CD4-positive, alpha-beta T cell treated with Interleukin-6 for 4 hours (primary cell): ENCODE data around the gene NCKAP5.

Experiments
- DNase-seq: peaks from one replicate; pipeline ENCODE4 v3.0.0-alpha.2; 2020; ENCODE audit warnings: mixed read lengths

NCKAP5 gene

DNA sequence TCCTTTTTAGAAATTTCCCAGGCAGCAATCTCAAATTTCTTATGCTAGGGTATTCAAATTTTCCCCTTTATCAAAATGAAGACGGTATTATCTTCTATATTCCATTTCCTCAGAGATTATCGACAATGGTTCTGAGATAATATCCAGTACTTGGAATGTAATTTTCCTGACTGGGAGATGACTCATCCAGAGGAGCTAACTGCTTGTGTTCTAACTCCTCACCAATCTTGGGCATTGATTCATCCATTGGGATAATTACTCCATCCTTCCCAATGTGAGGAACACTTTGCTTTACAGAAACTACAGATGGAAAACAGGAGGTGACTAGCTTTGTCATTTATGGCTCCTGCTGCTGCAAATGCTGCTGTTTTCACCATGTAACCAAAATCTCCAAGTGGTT lies 658.8 kb downstream of the NCKAP5 start:
- DNase-seq = no peak

DNA sequence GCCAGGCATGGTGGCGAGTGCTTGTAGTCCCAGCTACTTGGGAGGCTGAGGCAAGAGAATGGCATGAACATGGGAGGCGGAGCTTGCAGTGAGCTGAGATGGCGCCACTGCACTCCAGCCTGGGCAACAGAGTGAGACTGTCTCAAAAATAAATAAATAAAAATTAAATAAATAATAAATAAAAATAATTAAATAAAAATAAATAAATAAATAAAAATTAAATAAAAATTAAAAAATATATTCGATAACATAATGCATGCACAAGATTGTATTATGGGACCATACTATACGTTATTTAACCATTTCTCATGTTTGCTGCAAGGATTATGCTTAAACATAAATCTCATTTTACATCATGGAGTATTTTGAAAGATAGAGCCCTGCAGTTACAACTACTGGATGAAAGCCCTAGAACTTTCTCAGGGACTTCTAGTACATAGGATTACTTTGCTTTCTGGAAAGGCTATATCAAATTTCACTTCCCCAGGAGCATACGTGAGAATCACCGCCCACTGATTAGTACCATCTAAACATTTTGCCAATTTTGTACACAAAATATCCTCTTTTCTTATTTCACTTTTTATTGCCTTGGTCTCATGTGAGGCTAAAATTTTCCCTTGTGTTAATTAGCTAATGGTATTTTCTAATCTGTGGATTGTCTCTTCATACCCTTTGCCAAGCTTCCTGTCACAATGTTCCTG lies 664.0 kb downstream of the NCKAP5 start:
- no peak for DNase-seq

DNA sequence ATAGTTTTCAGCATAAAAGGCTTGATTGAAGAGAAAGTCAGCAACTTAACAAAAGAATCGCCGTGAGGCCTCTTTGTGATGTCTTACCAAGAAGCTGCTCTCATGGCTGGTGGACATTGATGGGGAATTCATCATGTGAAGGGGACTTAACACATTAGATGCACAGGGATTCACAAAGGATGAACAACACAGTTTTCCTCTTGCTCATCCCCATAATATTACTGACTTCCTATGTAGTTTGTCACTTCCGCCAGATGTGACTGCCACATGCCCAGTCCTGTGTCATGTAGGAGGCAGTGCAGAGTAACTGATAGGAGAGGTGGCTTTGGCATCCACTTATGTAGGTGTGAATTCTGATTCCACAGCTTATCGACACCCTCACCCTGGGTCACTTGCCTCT lies 665.6 kb downstream of the NCKAP5 start:
- DNase-seq = no peak

DNA sequence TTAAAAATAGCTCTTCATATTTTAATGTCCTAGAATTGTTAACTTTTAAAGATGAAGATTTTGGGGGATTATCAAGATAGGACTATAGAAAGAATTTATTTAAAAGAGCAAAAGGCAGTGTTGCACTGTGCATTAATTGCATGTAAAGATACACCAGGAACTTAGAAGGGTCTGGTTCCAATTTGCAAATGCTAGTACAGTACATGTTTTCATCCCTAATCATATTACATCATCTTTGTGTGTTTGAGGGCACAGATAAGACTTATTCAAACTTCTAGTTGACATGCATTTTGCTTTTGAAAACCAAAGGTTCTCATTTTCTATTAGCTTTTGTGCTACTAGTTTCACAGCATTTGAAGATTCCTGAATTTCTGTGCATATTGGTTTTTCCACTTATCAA lies 666.6 kb downstream of the NCKAP5 start:
- no peak for DNase-seq

DNA sequence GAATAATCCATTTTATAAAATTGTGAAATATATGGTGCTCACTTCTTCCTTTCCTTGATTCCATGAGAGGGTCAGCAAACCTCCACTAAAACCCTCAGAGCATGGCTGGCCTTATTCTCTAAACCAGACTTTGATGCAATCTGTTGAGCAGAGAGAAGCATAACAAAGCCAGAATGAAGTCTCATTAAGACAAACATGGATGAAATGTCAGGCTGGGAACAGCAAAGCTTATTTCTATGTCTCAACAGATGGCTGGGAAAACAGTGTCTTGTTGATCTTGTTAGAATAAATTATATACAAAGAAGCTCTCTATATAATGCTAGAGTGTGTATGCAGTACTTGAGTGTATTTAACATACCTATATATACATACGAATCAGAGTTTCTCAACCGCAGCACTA lies 671.2 kb downstream of the NCKAP5 start:
- no peak for DNase-seq

DNA sequence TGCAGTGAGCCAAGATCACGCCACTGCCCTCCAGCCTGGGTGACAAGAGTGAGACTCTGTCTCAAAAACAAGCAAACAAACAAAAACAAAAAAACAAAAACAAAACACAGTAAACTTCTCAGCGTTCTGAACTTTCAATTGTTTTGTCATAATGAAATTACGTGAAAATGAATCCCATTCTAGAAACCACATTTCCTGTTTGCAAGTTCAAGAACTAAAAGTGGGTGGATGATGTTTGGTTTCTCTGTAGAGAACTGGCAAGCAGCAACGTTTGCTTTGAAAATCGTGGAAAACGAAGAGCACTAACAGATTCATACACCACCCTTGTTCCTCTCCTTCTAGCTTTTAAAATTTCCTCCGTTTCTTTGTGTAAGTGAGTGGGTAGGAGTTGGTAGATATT lies 672.2 kb downstream of the NCKAP5 start:
- DNase-seq = no peak

DNA sequence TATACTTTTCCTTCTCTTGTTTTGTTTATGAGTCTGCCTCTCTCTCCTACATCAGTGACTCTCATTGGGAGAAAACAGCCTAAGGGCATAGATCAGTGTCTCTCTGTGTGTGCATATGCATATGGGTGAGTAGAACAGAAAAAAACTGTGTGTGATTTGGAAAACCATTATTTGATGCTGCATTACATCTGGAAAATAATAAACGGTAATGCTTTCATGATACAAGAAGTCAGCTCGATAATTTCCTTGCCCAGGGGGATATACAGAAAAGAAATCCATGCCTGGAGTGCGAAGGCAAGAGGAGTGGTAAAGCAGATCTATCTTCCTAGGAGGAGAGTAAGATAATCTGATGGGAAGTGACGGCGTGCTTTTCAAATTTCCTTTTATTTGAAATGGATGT lies 676.8 kb downstream of the NCKAP5 start:
- DNase-seq = no peak

DNA sequence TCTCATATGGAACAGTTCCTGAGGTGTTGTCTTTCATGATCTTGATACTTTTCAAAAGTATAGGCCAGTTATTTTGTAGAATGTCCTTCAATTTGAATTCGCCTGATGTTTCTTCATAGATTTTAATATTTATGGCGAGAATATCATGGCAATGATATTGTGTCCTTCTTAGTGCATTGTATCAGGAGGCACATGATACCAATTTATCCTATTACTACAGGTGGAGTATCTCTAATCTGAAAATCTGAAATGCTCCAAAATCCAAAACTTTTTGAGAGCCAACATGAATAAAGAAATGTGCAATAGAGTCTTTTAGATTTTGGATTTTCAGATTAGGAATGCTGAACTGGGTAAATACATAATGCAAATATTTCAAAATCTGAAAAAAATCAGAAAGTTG lies 681.7 kb downstream of the NCKAP5 start:
- DNase-seq = no peak

DNA sequence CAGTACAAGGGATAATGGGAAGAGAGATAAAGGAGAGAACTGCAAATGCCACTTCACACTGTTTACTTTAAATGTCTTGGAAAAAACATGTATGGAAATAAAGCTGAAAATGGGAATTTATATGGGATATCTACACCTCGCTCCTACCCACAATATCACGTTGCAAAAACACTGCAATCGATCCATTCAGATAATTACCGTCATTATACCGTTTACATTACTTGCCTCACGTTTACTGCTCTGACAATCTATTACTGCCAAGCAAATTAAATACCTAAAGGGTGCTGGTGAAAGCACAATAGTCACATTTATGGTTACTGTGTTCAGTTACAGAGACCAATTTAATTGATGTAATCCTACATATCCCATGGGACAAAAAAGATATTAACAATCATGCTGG lies 683.6 kb downstream of the NCKAP5 start:
- DNase-seq = no peak

DNA sequence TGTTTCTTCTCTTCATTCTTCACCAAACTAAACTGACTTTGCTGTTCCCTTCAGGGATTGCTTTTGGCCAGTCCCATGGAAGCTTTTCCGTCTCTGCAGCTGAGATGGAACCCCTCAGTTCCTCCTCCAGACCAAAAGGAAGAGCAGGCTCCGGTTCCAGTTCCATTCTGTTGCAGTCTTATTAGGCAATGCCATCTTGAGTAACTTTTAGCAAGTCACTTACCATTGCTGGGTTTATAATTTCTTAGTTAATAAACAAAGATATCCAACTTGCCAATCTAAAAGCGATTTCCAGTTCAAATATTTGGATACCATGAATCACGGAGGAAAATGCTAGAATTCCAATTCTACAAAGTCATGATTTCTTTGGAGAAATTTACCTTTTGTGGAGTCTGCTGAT lies 684.0 kb downstream of the NCKAP5 start:
- no peak for DNase-seq

DNA sequence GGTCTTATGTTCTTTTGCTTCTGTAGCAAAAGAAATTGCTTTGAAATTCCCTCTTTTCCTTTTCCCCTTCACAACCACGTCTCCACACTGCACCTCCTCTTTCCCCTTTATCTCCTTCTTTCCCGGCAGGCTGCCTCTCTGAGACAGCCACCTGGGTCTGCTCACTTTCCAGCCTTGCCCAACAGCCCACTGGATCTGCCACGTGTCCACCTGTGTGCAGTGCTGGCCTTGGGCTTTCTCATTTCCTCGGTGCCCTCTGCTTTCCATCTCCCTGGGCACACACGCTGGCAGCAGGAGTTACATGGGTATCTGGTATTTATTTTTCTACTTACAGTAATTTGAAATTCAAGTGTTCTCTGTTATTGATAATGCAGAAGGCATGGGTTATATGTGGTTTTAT lies 684.8 kb downstream of the NCKAP5 start:
- DNase-seq = no peak

DNA sequence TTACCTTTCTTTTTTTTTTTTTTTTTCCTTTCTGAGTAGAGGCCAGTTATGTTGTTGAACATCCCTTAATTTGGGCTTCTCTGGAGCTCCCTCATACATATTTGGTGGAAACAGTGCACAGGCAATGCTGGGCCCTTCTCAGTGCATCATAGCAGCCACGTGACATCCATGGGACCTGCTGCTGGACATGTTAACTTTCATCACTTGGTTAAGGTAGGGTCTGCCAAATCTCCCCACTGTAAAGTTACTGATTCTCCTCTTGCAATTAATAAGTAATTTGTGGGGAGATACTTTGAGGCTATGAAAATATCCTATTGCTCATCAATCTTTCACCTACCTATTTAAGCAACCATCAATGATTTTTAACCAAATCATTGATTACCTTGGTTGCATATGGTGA lies 686.7 kb downstream of the NCKAP5 start:
- DNase-seq = no peak

DNA sequence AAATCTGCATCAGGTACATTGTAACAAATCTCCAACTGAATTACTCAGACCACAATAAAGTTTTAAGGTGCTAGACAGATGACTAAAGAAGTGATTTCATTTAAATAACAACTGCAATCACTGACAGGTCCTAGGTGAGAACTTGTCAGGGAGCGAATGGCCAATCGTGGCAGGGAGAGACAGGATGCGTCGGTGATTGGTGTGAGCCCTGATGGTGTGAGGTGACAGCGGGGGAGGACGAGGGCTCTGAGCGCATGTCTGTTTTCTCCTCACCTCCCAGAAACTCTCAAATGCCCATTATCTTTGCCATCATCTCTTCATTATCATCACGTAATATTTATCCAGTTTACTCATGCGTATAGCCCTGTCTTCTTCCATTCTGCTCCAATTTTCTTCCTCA lies 690.3 kb downstream of the NCKAP5 start:
- no peak for DNase-seq

DNA sequence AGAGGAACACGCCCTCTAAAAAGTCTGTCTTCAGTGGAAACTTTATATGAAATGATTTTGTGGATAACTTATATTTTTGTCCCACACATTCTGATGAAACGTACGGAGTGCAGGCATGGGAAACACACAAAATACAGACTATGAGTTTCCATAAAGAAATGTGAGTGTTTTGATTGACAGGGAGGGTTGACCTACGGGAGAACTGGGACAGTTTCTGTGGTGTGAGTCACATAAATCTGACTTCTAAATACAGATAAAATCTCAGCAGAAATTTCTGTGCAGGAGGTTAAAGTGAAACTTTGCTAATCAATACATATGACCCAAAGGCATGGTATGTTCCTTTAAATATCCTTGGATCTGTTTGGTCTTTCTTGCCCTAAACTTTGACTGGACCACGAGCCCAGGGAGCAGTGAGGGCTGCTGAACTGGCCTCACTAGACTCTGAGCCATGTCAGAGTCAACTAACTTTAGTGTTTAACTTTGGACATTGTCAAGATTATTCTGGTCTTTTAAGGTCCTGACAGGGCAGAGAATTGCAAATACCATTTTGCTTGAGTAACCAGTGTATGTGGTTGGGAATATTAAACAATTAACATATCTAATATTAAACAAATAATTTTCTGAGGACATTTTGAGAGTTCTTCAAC lies 691.4 kb downstream of the NCKAP5 start:
- no peak for DNase-seq

DNA sequence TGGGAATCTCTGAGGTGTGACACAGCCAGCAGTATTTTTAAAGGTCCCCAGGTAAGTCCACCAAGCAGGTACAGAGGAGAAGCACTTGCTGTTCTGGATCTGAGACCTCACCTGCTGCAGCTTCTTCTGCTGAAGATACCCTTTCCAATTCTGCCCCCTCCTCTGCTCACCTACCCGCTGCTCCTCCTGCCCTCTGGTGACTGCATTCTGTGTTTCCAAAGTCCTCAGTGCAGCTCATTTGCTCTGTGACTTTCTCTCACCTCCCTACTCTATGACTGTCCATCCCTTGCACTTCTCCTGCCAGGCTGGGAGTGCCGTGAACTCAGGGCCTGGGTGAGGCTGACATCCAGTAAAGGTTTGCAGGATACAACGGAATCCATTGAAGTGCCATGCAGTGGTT lies 693.1 kb downstream of the NCKAP5 start:
- no peak for DNase-seq

DNA sequence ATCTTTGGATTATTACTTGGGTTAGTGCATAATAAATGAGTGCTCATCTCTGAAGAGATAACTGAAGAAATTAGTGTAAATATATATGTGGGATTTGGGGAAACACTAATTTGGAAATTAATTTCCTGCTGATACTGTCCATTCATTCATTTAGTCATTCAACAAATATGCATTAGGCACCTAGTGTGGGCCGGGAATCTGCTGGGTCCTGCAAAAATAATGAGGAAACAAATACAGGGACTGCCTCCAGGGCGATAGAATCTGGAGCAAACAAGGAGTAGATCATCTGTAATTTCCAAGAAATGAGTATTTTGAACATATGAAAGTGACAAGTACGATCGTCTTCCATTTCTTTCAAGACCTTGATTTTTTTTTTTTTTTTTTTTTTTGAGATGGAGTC lies 694.5 kb downstream of the NCKAP5 start:
- DNase-seq = no peak

DNA sequence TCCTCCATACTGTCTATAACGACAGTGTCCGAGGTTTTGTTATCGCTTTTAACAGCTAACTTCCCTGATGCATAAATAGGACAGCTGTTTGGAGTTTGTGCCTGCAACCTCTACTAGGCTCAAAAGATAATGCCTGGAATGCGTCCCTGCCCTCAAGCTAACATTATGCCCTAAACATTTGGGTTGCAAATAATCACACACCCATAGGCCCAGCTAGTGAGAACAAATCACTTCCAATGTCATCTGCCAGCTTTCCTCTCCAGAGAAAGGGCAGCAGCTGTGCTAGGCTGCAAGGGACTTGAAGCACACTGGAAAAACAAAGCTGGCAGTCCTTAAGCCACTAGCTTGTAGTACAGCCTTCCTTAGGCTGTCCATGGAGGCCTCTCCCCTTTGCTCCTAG lies 696.4 kb downstream of the NCKAP5 start:
- no peak for DNase-seq

DNA sequence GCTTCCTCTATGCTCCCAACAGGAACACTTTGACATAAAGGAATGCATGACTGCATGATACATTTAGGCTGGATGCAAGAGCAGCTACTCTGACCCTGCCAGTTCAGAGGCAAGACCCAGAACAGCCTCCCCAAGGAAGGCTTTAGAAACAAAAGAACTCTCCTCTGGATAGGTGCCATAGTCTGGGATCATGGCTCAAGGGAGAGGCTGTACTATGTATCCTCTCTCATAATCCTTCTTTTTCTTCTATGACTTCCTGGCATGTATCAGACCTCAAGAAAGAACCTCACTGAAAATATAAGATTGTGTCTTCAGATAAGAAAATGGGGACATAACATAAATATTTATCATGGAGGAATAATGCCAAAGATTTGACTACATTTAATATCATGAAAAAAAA lies 704.3 kb downstream of the NCKAP5 start:
- no peak for DNase-seq

DNA sequence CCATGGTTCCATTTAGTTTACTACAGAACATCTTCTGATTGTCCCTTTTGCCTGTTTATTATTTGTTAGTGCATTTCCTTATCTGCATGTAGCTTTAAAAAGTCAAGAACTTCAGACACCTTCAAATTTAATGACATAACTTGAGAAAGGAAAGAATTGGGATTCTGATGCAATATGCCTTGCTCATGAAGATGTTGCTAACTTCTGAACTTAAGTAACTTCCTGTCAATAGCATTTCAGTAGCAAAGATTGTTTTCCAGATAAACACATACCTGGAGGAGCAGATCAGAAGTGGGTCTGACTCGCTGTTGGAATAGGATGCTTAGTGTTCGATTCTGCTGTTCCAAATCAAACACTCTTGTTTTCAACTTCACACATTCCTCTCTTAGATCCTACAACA lies 708.0 kb downstream of the NCKAP5 start:
- DNase-seq = no peak

DNA sequence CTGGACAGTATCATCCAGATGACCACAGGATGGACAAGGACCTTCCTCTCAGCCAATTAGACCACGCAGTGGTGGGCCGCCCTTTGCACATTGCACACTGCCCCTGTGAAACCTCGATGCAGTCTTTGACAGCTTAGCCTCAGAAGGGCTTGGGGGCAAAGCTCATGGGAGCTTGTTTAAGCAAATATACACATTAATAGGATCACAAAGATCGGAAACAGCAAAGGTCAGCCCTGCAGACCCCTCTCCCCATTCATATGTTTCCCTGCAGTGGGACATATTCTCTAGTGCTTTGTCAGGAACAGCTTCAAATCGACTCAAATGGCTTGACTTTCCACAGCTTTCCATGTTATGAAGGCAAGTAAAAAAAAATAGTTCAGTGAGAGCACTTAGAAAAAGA lies 708.7 kb downstream of the NCKAP5 start:
- no peak for DNase-seq

DNA sequence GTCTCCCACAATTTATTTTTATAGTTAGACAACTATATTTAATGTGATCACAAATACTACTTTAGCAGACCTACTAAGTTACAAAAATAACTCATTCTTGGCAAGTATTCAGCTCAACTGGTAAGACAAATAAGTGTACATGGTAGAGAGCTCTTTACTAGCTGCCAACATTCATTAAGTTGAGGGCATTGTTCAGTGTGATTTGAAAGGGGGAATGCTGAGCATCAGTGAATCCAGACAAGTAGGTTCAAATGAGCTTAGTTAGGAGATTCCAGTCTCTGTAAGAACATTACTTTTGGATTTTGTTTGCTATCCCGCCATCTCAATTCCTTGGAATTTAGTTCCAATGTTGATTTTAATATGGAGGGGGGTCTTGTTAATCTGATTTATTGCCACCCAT lies 710.9 kb downstream of the NCKAP5 start:
- DNase-seq = no peak

DNA sequence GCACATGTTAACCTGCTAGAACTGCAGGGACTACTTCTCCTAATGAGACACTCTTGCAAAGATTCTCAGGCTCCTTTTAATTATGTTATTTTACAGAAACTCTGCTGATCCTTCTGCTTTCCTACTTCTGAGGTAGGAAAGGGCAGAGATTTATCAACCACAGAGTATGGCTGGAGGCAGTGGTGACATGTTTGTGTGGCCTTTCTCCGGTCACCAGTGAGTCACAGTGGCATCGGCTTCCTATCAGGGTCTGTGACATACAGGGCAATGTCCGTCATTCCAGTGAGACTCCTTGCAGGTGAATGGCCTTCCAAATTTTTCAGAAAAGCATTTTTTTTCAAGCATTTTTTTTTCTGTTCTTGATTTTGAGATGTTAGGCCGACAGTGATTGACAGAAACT lies 717.6 kb downstream of the NCKAP5 start:
- no peak for DNase-seq

DNA sequence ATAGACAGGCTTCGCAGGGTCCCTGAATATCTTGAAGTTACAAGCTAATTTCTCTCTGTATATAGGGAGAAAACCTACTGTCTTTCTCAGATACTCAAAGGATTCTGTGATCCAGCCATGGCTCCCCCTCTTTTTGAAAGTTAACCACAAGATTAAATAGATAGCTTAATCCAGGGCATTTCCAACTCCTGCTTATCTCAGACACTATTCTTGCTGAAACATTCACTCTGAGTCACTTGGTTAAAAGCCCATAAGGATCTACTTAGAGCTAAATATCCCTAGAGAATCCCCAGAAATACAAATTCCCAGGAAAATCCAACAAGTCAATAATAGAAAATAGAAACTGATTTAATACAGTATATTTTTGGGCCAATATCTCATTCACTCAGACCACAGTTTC lies 719.1 kb downstream of the NCKAP5 start:
- DNase-seq = no peak

DNA sequence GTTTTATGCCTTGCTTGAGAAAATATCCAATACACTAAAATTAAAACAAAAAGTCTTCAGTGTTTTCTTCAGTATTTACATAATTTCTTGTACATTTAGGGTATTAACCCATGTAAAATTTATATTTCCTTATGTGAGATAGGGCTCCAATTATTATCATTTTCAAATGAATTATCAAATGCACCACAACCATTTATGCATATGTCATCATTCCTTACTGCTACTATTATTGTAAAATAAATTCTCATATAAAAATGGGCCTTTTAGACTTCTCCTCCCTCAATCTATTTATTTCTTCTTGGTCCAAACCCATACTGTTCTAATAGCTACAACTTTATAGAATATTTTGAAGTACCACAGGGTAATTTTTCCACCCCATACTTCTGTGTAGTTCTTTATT lies 722.9 kb downstream of the NCKAP5 start:
- no peak for DNase-seq

DNA sequence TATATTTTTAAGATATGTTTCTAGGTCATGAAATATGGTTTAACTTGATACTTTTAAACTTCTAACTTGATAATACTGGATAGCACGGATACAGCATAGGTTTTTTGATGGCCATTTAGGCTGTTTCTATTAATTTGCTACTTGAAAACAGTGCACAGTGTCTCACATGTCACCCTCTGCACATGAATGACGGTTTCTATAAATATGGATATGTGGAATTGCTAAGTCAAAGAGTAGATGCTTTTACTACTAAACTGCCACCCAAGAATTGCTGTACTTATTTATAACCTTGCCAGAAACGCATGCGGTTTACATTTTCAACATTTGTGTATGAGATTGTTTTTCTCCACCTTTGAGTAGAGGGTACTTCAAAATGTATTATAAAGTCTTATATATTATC lies 723.7 kb downstream of the NCKAP5 start:
- DNase-seq = no peak
